ENCODE data around the gene DOK6.

DNA sequence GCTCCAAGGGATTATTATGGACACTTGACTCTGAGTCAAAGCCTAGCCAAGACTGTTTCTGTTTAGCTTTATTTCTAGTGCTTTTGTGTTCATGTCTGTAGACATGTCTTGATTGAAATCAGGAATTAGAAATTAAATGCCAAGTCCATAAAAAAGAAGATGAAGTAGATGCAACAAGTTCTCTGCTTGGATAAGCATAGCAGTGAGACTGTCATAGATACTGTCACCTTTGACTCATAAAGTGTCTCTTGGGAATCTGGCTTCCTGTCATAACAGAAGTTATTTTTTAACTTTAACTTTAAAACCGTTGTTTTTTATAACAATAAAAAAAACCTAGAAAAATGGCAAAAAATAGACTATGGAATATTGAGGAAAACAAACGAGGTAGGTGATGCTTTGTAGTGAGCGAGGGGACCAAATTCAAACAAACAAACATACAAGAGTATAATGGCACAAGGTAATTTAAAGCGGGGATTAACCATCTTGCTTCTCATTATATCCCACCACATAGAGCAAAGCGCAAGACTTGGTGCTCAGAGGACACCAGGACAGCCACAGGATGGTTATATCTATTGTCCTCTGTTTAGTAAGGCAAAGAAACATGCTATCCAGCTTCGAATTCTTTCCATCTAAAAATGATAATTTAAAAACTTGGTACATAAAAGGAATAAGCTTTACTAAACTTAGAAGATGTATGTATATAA, 482.4 kb downstream of the DOK6 start:
- TF ChIP-seq CTCF (IDR thresholded peaks at IDR 0.05; ENCODE audit: low read depth, low read length), result no peak
- no peak for TF ChIP-seq EZH2phosphoT487 (IDR thresholded peaks at IDR 0.05; ENCODE audit: low read depth)

All from OCI-LY3 (cell line).